NCI-H774 (cell line): Measurements from ENCODE around the gene EIF4A3.

ENCODE experiments used
- DNase-seq: peaks from one replicate; lab custom pipeline; 2025; lab: John Stamatoyannopoulos, UW

EIF4A3 gene

GRCh38 chr17:80133626-80133970 lies 13.3 kb downstream of the EIF4A3 start:
- DNase-seq: no peak

DNA sequence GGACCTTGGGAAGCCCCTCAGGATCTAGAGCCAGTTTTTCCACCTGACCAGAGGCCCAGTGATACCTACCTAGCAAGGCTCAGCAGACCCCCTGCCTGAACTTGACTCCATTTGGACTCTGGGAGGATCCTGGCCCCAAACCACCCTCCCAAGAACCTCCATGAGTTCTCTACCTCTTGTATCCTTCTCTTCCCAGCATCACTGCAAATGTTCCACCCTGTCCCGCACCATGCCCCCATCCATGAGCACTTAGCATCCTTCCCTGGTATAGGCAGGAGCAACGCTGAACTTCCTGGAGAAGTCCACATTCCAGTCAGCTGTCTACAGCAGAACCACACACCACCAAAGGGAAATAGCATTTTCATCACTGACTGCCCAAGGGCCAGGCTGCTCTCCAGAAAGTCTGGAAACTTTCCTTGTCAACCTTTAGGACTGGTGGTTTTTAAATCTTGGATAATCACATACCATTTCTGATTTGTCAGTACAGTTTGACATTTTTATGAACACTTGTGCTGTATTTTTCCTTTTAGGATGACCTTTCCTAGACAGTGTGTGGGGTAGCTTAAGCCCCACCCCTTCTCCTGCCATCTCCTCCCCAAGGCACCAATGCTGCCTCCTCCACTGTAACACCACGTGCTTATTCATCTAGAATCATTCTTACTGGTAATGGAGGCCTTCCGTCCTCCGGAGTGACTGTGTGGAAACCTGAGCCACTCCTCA lies 13.9 kb downstream of the EIF4A3 start:
- no peak for DNase-seq

GRCh38 chr17:80130992-80131391 lies 15.9 kb downstream of the EIF4A3 start:
- DNase-seq: no peak

GRCh38 chr17:80129006-80129565 lies 17.8 kb downstream of the EIF4A3 start:
- no peak for DNase-seq

GRCh38 chr17:80126449-80126715 lies 20.5 kb downstream of the EIF4A3 start:
- no peak for DNase-seq

DNA sequence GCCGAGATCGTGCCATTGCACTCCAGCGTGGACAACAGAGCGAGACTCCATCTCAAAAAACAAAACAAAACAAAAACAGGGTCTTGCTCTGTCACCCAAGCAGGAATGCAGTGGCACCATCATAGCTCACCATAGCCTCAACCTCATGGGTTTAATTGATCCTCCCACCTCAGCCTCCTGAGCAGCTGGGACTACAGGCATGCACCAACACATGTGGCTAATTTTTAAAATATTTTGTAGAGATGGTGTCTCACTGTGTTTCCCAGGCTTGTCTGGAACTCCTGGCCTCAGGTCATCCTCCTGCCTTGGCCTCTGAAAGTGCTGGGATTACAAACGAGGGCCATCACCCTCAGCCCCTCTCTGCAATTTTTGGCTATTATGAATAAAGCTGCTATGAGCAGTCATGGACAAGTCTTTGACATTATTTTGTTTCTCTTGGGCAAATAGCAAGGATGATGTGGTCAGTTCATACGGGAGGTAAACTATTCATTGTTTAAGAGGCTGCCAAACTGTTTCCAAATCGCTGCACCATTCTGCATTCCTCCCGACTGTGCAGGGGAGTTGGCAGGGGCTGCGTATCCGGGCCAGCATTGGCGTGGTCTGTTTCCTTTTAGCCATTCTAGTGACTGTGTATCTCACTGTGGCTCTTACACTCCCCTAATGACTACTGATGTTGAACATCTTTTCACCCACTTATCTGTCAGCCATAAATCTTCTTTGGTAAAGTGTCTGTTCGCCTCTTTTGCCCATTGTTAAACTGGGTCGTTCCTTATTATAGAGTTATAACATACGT lies 21.1 kb downstream of the EIF4A3 start:
- no peak for DNase-seq

DNA sequence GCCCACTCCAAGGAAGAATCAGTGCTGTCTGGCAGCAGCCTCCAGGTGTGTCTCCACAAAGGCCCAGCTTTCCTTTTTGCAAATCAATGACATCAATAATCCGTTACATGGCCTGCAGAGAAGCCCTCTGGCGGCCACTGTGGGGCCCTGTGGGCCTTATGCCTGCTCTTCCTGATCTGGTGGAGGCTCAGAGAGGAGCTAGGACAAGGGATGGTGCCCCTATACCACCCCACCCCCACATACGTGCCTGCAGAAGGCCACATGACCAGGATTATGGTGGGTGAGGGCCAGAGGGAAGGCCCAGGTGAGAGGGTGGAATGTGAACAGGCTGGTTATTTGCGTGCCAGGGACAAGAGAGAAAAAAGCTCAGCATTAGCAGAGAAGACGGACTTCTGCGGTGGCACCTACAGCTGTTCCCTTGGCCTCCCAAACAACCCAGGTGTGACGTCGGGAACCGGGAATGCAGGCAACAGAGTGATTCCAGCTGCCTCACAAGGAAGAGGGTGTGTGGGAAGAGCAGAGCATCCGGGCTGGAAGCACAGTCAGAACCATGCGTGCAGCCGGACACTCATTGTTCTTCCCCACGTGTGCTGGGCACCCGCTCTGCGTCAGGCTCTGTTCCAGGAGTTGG lies 22.5 kb downstream of the EIF4A3 start:
- no peak for DNase-seq

DNA sequence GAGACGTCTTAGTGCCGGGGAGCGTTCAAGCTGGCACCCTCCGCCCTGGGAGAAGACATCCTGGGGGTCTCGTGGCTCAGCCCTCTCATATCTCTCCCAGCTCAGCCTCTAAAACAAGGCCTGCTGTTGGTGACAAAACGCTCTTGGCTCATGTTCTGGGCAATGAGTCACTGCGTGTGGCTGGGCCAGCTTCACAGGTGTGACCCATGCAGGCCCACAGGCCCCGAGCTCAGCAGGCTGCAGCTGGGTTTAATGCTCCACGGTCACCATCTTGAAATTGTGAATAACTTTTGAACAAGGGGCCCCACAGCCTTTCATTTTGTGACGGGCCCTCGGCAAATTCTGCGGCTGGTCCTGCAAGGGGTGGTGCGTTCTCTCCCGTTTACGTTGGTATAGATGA lies 23.1 kb downstream of the EIF4A3 start:
- no peak for DNase-seq

DNA sequence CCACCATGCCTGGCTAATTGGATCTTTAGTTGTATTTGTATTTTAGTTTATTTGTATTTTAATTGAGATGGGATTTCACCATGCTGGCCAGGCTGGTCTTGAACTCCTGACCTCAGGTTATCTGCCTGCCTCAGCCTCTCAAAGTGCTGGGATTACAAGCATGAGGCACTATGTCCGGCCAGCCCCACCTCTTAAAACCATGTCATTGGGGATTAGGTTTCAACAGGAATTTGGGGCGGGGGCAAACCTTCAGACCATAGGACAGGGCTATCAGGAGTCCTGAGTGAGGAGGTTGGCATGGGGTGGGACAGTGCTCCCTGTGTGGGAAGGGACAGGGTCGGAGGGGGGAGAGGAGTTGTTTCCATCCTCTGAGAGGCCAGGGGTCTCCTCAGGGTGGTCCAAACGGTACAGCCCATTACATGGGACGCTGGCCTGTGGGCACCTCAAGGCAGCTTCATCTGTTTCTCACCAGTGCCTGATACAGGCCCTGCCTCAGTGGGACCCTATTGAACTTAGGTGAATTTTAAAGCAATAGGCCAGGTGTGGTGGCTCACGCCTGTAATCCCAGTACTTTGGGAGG lies 23.9 kb downstream of the EIF4A3 start:
- no peak for DNase-seq

DNA sequence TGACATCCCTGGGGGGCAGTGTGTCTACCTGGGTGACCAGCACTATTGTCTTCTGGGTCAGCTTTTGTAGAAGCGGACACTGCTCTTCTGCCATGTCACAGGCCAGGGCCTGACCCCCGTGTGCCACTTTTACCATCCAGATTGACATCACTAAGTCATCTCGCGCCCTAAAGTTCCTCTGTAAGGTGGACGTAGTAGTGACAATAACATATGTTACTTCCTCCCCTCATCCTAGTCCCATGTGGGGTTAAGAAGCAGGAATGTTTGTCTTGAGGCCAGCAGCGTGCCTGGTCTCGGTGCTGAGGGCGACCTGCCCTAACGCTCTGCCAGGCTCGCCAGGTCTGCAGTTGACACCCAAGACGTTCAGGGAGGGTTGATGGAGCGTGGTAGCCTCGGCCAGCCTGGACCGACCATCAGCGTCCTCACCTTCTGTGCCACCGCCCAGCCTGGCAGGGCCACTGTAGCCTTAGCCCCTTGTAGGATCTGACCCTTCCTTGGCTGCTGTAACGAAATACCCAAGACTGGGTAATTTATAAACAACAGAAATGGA lies 24.8 kb downstream of the EIF4A3 start:
- no peak for DNase-seq

DNA sequence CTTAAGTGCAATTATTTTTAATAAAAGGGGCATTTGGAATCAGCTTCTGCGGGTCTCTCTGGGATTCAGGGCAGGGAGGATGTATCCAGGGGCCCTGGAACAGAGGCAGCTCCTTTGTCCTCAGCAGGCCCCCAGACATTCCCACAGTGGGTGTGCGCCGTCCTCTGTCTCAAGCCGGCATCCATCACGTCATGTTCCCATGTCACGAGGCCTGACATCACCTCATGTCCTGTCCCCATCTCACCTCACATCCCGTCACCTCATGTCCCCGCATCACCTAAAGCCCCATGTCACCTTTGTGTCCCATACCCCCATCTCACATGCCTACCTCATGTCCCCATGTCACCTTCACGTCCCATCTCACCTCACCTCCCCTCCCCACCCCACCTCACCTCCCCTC lies 27.1 kb downstream of the EIF4A3 start:
- DNase-seq: no peak

- no peak for DNase-seq
Observed at GRCh38 chr17:80119271-80119791, 27.6 kb downstream of the EIF4A3 start.

DNA sequence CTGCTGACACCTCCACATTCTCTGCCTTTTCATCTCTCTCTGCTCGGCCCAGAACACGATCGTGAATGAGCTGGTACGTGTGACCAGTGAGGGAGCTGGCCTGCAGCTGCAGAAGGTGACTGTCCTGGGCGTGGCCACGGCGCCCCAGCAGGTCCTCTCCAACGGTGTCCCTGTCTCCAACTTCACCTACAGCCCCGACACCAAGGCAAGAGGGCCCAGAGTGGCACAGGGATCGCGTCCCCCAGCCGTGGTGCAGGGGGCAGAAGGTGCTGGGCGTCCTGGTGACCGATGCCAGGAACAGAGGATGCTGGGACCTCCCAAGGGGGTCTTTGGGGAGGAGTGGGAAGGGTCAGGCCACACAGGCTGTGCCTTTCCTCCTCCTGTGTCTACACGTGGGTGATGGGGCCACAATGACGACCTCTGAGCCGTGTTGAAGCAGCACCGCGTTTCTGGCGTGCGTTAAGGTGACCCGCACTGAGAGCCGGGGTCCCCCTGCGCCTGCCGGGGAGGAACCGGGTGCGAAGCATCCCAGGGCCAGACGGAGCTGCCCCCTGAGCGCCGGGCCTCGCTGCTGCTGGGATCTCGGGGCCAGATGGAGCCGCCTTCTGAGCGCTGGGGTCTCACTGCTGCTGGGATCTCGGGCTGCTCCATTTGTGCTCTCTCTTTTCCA lies 28.2 kb downstream of the EIF4A3 start:
- no peak for DNase-seq

- DNase-seq: no peak
Observed at GRCh38 chr17:80117491-80118401, 29.2 kb downstream of the EIF4A3 start.

DNA sequence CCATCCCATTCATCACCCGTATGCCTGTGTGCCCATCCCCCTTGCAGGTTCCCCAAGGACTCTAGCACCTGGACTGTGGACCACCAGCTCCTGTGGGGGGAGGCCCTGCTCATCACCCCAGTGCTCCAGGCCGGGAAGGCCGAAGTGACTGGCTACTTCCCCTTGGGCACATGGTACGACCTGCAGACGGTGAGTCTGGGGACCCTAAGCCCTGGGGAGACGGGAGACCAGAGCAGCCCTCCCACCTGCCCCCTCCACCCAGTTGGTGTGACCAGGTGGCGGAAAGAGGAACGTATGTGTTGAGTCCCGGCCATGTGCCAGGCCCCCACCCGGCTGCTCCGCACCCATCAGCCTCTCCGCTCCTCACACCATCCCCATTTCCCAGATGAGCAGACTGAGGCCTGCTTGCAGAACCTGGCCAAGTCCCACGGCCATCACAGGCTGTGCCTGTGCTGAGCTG lies 30.0 kb downstream of the EIF4A3 start:
- DNase-seq: no peak

- DNase-seq: no peak
Observed at GRCh38 chr17:80116276-80116920, 30.5 kb downstream of the EIF4A3 start.

GRCh38 chr17:80115159-80115558 lies 31.8 kb downstream of the EIF4A3 start:
- DNase-seq: no peak

DNA sequence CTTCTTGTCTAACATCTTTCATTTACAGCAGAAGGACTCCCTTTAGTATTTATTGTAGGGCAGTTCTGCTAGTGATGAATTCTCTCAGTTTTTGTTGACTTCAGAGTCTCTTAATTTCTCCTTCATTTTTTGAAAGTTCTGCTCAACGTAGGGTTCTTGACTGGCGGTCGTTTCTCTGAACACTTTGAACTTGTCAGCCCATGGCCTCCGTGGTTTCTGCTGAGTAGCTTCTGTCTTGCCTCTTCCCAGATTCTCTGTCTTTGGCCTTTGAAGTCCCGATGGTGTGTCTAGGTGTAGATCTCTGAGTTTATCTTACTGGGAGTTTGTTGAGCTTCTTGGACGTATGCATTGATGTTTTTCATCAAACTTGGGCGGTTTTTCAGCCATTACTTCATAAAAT lies 32.2 kb downstream of the EIF4A3 start:
- DNase-seq: no peak

DNA sequence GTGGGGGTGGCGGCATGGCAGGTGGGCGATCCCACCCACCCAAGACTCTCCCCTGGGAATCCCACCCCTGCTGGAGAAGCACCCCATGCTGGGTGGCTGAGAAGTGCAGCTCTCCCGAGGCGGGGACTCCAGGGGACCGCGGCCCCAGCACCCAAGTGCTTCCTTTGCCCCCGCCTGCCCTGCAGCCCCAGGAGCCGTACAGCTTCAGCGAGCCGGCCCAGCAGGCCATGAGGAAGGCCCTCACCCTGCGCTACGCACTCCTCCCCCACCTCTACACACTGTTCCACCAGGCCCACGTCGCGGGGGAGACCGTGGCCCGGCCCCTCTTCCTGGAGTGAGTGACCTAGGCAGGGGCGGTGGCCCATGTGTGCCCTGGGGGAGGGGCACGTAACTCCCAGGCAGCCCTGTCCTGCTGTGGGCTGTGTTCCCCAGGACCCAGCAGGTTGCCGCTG lies 33.9 kb downstream of the EIF4A3 start:
- DNase-seq: no peak

GRCh38 chr17:80112471-80113032 lies 34.4 kb downstream of the EIF4A3 start:
- DNase-seq: no peak
